Upper lobe of left lung (tissue), 6 donors: ENCODE results near the gene RETN. TPM values are rescaled to one million over a fixed set of nuclear protein-coding genes. Genes with fewer than 3 reads are reported as not detected.

Source experiments
- ATAC-seq, 2 donors: fragments of 200-7000 bp; cut with Tn5 transposase; one replicate each; pipeline ENCODE4 v1.9.1; 2022; ENCODE audit warnings: mild to moderate bottlenecking in 2 of 2, moderate library complexity in 2 of 2; ENCODE audit not compliant: low FRiP score in 2 of 2
- DNase-seq, 2 donors: peaks; one replicate each; pipeline ENCODE4 v3.0.0-alpha.2; 2019 to 2020
- H3K27ac ChIP-seq, 4 donors: fragments of 200-600 bp; sonication (generic); one replicate each; pipeline ENCODE4 v1.5.1; 2016 to 2019
- H3K27me3 ChIP-seq, 4 donors: fragments of 200-600 bp; sonication (generic); one replicate each; pipeline ENCODE4 v1.5.1; 2017 to 2019
- H3K36me3 ChIP-seq, 4 donors: fragments of 200-600 bp; sonication (generic); one replicate each; pipeline ENCODE4 v1.5.1; 2016 to 2019
- H3K4me1 ChIP-seq, 4 donors: fragments of 200-600 bp; sonication (generic); one replicate each; pipeline ENCODE4 v1.5.1; 2018 to 2019
- H3K4me3 ChIP-seq, 4 donors: fragments of 200-600 bp; sonication (generic); one replicate each; pipeline ENCODE4 v1.5.1; 2017 to 2019; ENCODE audit warnings: mild to moderate bottlenecking in 2 of 4, moderate library complexity in 1 of 4
- H3K9me3 ChIP-seq, 4 donors: fragments of 200-600 bp; sonication (generic); one replicate each; pipeline ENCODE4 v1.5.1; 2018 to 2019
- EP300 ChIP-seq, 4 donors: sonication (generic); formaldehyde crosslinking; IDR thresholded peaks; one replicate each; pipeline ENCODE4 v1.5.1; 2017; ENCODE audit warnings: antibody characterized with exemption in 4 of 4, control low read depth in 2 of 4
- POLR2A ChIP-seq, 4 donors: fragments of 450-650 bp; IDR thresholded peaks; one replicate each; pipeline ENCODE4 v1.5.1; 2016 to 2017; ENCODE audit warnings: antibody characterized with exemption in 4 of 4, mild to moderate bottlenecking in 2 of 4
- POLR2AphosphoS5 ChIP-seq, 2 donors: sonication (generic); formaldehyde crosslinking; IDR thresholded peaks; one replicate each; pipeline ENCODE4 v1.5.1; 2017; ENCODE audit warnings: antibody characterized with exemption in 2 of 2
- WGBS, 2 donors: methylation state at CpG; one replicate each; pipeline ENCODE4 v1.1.5; 2017 to 2018; 5-methylcytosine and 5-hydroxymethylcytosine counted together
- total RNA-seq, 6 donors: library from RNA; depleted of rRNA in 4 of 6; stranded (reverse); fragments of >200 nt in 4 of 6; gene quantifications; one replicate each; pipeline versions ENCODE4 v1.1.0 to v1.2.1, GENCODE V29; 2016 to 2021
- TF ChIP-seq, protein P1 (sequence below), 6 experiments: fragments of 450-650 bp in 4 of 6; fragments of 200-600 bp in 2 of 6; sonication (generic) in 2 of 6; IDR thresholded peaks; one replicate each; pipeline ENCODE4 v1.5.1; 2016 to 2019; ENCODE audit warnings: antibody characterized with exemption in 6 of 6
- donor health status: DM: no; HTN: no; CAD: no; lungs with moderate emphysema.
- donor health status: DM: no; HTN: yes; CAD: no; lungs with severe emphysema.

Gene RETN
- total RNA-seq, 6 donors from 2014 or later = 2.5 to 59.2 (median 13.8) TPM

DNA sequence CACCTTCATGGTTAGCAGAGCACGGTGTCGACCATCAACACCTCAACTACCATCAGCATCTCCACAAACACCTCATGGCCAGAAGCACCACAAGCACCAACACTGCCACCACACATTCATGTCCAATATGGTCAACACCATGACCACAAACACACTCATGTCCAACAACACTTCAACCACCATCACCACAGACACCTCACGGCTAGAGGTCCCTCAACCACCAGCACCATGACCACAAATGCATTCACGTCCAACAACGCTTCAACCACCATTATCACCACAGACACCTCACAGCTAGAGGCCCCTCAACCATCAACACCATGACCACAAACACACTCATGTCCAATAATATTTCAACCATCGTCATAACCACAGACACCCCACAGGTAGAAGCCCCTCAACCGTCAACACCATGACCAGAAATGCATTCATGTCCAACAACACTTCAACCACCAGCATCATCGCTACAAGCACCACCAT lies 22.0 kb downstream of the RETN start:
- ATAC-seq (no peak), DNase-seq (no peak)

DNA sequence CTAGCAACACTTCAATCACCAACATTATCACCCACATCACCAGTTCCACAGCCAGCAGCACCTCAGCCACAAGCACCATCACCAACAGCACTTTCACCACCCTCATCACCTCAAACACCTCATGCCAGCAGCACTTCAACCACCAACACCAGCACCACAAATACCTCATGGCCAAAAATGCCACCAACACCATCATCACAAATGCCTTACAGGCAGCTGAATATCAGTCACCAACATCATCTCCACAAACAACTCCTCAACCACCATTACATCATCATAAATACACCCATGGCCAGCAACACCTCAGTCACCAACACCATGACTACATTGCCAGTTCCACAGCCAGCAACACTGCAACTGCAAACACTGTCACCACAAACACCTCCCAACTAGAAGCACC lies 22.6 kb downstream of the RETN start:
- Histone ChIP-seq H3K36me3 (no peaks in the 10 kb centered on the region), H3K4me3 (no peak overlapping the region), H3K4me1 (no peaks in the 10 kb centered on the region), H3K27me3 (no peaks in the 10 kb centered on the region), H3K9me3 (no peaks in the 10 kb centered on the region), H3K27ac (no peak overlapping the region)
- ATAC-seq = no peak
- no peak for DNase-seq
- TF ChIP-seq POLR2AphosphoS5 (IDR thresholded peaks at IDR 0.05) = no peak
- TF ChIP-seq POLR2A (IDR thresholded peaks at IDR 0.05) = no peak
- TF ChIP-seq EP300 (IDR thresholded peaks at IDR 0.05) = no peak
- TF ChIP-seq, protein P1, sequence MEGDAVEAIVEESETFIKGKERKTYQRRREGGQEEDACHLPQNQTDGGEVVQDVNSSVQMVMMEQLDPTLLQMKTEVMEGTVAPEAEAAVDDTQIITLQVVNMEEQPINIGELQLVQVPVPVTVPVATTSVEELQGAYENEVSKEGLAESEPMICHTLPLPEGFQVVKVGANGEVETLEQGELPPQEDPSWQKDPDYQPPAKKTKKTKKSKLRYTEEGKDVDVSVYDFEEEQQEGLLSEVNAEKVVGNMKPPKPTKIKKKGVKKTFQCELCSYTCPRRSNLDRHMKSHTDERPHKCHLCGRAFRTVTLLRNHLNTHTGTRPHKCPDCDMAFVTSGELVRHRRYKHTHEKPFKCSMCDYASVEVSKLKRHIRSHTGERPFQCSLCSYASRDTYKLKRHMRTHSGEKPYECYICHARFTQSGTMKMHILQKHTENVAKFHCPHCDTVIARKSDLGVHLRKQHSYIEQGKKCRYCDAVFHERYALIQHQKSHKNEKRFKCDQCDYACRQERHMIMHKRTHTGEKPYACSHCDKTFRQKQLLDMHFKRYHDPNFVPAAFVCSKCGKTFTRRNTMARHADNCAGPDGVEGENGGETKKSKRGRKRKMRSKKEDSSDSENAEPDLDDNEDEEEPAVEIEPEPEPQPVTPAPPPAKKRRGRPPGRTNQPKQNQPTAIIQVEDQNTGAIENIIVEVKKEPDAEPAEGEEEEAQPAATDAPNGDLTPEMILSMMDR (IDR thresholded peaks at IDR 0.05) = no peak

More for the DNA sequence above, 22.0 kb downstream of the RETN start:
- Histone ChIP-seq H3K27me3 (no peaks in the 10 kb centered on the region), H3K4me1 (no peaks in the 10 kb centered on the region), H3K4me3 (no peak overlapping the region), H3K36me3 (no peaks in the 10 kb centered on the region), H3K27ac (no peak overlapping the region), H3K9me3 (no peaks in the 10 kb centered on the region)
- no peak for TF ChIP-seq POLR2AphosphoS5 (IDR thresholded peaks at IDR 0.05)
- no peak for TF ChIP-seq EP300 (IDR thresholded peaks at IDR 0.05)
- TF ChIP-seq POLR2A (IDR thresholded peaks at IDR 0.05) = no peak
- TF ChIP-seq, protein P1 (IDR thresholded peaks at IDR 0.05) = no peak
- WGBS, 2 donors = 76 to 85% methylated on average over 8 of the region's 8 CpGs

DNA sequence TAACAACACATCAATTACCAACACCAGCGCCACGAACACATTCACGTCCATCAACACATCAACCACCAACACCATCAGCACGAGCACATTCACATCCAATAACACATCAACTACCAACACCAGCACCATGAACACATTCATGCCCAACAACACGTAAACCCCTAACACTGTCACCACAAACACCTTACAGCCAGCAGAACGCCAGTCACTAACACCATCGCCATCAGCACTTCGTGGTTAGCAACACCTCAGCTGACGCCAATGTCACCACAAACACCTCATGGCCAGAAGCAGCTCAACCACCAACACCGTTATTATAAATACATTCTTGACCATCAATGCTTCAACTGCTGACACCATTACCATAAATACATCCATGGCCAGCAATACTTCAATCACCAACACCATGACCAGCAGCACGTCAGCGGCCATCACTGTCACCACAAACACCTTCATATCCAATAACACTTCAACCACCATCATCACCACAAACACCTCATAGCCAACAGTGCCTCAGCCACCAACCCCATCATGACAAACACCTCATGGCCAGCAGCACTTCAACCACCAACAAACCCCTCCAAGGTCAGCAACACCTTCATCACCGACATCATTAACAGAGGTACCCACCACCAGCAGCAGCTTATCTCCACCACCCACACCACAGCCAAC lies 23.7 kb downstream of the RETN start:
- no peaks in the 10 kb centered on the region for H3K9me3 ChIP-seq
- DNase-seq = no peak
- WGBS, 2 donors = 68 to 81% methylated on average over 13 of the region's 13 CpGs
- no peaks in the 10 kb centered on the region for H3K27me3 ChIP-seq
- H3K36me3 ChIP-seq = no peaks in the 10 kb centered on the region
- H3K27ac ChIP-seq = no peak overlapping the region
- no peak for TF ChIP-seq POLR2AphosphoS5 (IDR thresholded peaks at IDR 0.05)
- no peak for TF ChIP-seq POLR2A (IDR thresholded peaks at IDR 0.05)
- no peak for TF ChIP-seq EP300 (IDR thresholded peaks at IDR 0.05)
- TF ChIP-seq, protein P1 (IDR thresholded peaks at IDR 0.05) = no peak
- H3K4me1 ChIP-seq = no peaks in the 10 kb centered on the region
- no peak overlapping the region for H3K4me3 ChIP-seq
- ATAC-seq = no peak

DNA sequence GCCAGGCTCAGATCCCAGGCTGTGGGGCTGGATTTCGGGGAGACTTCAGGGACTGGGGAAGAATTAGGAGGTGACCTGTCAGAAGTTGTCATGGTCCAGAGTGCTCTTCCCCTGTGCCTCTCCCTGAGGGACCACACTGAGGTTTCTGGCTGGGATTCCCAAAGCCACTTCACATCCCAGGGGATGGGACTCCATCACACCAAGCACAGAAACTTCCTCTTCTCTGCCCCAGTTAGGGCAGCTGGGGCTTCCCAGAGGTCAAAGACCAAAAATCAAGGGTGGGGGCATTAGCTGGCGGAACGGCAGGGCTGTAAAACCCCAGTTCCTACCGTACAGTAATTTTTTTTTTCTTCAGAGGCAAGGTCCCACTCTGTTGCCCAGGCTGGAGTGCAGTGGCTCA lies 25.6 kb downstream of the RETN start:
- Histone ChIP-seq H3K9me3 (no peaks in the 10 kb centered on the region), H3K4me1 (no peaks in the 10 kb centered on the region), H3K36me3 (no peaks in the 10 kb centered on the region), H3K4me3 (no peak overlapping the region), H3K27ac (no peak overlapping the region), H3K27me3 (peaks cover 0 to 7% (median 2%) of the 10 kb centered on the region in 4 donors)
- 56 to 57% methylated on average over 4 of the region's 4 CpGs for WGBS, 2 donors
- DNase-seq = no peak
- TF ChIP-seq POLR2AphosphoS5 (IDR thresholded peaks at IDR 0.05) (no peak), POLR2A (IDR thresholded peaks at IDR 0.05) (no peak), EP300 (IDR thresholded peaks at IDR 0.05) (no peak)
- TF ChIP-seq, protein P1 (IDR thresholded peaks at IDR 0.05) = no peak
- ATAC-seq = no peak
